Osteoblast (primary cell): ENCODE results near the gene KRTAP10-1. TPM values are rescaled to one million over a fixed set of nuclear protein-coding genes. Genes with fewer than 3 reads are reported as not detected.

Experiments used
- DNase-seq: peaks from one replicate; pipeline ENCODE4 v3.0.0; 2011; ENCODE audit warnings: low spot score, mixed read lengths; ENCODE audit not compliant: insufficient read length; ENCODE audit errors: missing footprints
- H2AFZ ChIP-seq: 2 replicates; pipeline ENCODE4 v1.6.0; 2011; ENCODE audit warnings: mild to moderate bottlenecking, low read length
- H3K27ac ChIP-seq: 2 replicates; pipeline ENCODE4 v1.5.1; 2011; ENCODE audit warnings: mild to moderate bottlenecking, low read depth, low read length, moderate library complexity
- H3K27me3 ChIP-seq: 2 replicates; pipeline ENCODE4 v1.6.0; 2012; ENCODE audit warnings: mild to moderate bottlenecking, control low read depth, inconsistent platforms, low read length, moderate library complexity; ENCODE audit not compliant: insufficient read depth
- H3K36me3 ChIP-seq: 2 replicates; pipeline ENCODE4 v1.5.1; 2011; ENCODE audit warnings: mild to moderate bottlenecking, low read length, control low read depth, moderate library complexity; ENCODE audit not compliant: insufficient read depth
- H3K4me1 ChIP-seq: 2 replicates; pipeline ENCODE4 v1.5.1; 2011; ENCODE audit warnings: mild to moderate bottlenecking, low read length, control low read depth, moderate library complexity; ENCODE audit not compliant: insufficient read depth
- H3K4me2 ChIP-seq: 2 replicates; pipeline ENCODE4 v1.6.0; 2011; ENCODE audit warnings: mild to moderate bottlenecking, low read length; ENCODE audit not compliant: insufficient read depth
- H3K4me3 ChIP-seq: fragments of 200-600 bp; sonication (generic); 3 replicates; pipeline ENCODE4 v1.5.1; 2012; ENCODE audit warnings: mild to moderate bottlenecking, low read length, inconsistent platforms; ENCODE audit not compliant: insufficient read depth
- H3K79me2 ChIP-seq: 2 replicates; pipeline ENCODE4 v1.6.0; 2012; ENCODE audit warnings: mild to moderate bottlenecking, low read length, control low read depth, inconsistent platforms; ENCODE audit not compliant: insufficient read depth
- H3K9me3 ChIP-seq: 2 replicates; pipeline ENCODE4 v1.5.1; 2011; ENCODE audit warnings: low read depth, low read length, control low read depth
- H4K20me1 ChIP-seq: 2 replicates; pipeline ENCODE4 v1.6.0; 2012; ENCODE audit warnings: mild to moderate bottlenecking, low read length, control low read depth; ENCODE audit not compliant: insufficient read depth
- total RNA-seq: library from RNA; depleted of rRNA; stranded (reverse); fragments of >200 nt; gene quantifications from 2 replicates; pipeline ENCODE4 v1.2.3, GENCODE V29; 2012
- TF ChIP-seq, protein P1 (sequence below): IDR thresholded peaks from 2 replicates; pipeline ENCODE4 v1.5.1; 2011; ENCODE audit warnings: mild to moderate bottlenecking, low read depth, low read length, moderate library complexity; ENCODE audit errors: extremely low read depth

KRTAP10-1 gene
- total RNA-seq, 1 donor: not detected

DNA sequence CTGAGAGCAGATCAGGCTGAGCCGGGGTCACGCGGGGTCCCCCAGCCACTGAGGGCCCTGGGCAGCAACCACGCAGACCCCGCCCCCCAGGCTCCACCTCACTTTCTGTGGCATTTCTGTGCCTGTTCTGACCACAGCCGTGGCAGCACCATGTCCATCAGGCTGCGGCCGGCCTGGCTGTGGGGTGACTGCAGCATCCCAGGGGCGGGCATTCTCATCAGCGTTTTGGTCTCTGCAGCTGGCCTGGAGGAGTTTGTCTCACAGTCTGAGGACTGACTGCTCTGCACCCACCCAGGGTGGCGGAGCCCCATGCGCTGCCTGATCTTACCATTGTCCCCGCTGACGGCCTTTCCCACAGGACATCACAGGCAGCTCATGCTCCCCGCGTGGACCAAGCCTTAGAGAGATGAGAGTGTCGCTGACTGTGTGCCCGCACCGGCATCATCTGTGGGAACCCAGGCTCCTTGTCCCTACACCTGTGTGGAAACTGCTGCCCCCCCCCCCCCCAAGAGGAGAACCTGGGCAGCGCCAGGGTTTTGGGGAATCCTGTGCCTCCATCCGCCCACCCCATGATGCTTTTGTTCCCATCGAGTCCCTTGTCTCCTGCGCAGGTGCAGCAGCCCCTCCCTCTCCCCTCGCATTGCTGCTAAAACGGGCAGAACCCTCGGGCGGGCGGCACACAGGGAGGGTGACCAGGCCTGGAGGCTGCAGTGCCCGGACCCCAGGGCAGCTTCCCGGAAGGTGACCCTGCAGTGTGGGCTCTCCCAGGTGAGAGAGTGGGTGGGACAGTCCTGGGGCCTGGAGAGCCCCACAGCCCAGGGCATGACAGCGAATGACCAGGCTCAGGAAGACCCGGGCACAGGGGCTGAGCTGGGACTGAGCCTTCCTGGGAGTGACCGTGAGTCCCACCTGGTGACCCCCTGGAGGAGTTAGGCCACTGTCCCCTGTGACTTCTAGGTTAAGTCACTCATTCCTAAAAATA lies 1.8 kb downstream of the KRTAP10-1 start:
- Histone ChIP-seq H3K27ac (no peak overlapping the region), H3K4me1 (no peaks in the 10 kb centered on the region), H2AFZ (no peak overlapping the region), H3K36me3 (no peaks in the 10 kb centered on the region), H3K4me3 (no peak overlapping the region), H3K27me3 (no peaks in the 10 kb centered on the region), H3K79me2 (no peaks in the 10 kb centered on the region), H3K9me3 (no peaks in the 10 kb centered on the region), H3K4me2 (no peak overlapping the region), H4K20me1 (no peaks in the 10 kb centered on the region)
- DNase-seq: peak; percentile 56
- TF ChIP-seq, protein P1, sequence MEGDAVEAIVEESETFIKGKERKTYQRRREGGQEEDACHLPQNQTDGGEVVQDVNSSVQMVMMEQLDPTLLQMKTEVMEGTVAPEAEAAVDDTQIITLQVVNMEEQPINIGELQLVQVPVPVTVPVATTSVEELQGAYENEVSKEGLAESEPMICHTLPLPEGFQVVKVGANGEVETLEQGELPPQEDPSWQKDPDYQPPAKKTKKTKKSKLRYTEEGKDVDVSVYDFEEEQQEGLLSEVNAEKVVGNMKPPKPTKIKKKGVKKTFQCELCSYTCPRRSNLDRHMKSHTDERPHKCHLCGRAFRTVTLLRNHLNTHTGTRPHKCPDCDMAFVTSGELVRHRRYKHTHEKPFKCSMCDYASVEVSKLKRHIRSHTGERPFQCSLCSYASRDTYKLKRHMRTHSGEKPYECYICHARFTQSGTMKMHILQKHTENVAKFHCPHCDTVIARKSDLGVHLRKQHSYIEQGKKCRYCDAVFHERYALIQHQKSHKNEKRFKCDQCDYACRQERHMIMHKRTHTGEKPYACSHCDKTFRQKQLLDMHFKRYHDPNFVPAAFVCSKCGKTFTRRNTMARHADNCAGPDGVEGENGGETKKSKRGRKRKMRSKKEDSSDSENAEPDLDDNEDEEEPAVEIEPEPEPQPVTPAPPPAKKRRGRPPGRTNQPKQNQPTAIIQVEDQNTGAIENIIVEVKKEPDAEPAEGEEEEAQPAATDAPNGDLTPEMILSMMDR: no peak

DNA sequence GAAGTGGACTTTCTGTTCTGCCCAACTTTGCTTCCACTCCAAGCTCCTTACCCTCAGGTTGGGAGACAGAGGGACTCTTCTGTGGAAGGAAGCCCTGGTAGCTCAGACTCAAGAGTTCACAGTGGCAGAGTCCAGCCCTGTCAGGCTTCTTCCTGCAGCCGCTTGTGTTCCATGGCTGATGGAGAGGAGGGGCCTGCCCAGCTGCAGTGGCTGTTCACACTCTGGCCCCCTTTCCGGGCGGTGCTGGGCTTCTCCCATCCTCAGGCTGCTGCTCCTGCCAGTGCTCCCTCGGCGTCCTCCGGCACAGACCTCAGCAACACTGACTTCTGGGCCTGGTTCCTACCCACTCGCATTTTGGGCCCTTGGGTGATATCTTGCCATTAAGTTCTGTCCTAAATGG lies 4.0 kb downstream of the KRTAP10-1 start:
- Histone ChIP-seq H3K4me1 (no peaks in the 10 kb centered on the region), H3K36me3 (no peaks in the 10 kb centered on the region), H3K9me3 (no peaks in the 10 kb centered on the region), H2AFZ (no peak overlapping the region), H3K79me2 (no peaks in the 10 kb centered on the region), H4K20me1 (no peaks in the 10 kb centered on the region), H3K4me3 (no peak overlapping the region), H3K27ac (no peak overlapping the region), H3K27me3 (no peaks in the 10 kb centered on the region), H3K4me2 (no peak overlapping the region)
- DNase-seq: peak; percentile 50
- TF ChIP-seq, protein P1: no peak

DNA sequence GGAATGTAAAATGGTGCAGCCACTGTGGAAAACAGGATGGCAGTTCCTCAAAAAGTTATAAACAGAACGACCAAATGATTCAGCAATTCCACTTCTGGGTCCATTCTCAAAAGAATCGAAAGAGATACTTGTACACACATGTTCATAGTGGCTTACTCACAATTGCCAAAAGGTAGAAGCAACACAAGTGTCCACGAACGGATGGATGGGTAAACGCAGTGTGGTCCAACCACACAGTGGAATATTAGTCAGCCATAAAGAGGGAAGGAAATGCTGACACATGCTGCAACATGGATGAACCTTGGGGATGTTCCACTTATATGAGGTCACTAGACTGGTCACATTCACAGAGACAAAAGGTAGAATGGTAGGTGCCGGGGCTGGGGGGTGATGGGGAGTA lies 5.3 kb downstream of the KRTAP10-1 start:
- no peaks in the 10 kb centered on the region for H4K20me1 ChIP-seq
- H3K4me3 ChIP-seq: no peak overlapping the region
- no peaks in the 10 kb centered on the region for H3K9me3 ChIP-seq
- no peak overlapping the region for H2AFZ ChIP-seq
- no peaks in the 10 kb centered on the region for H3K36me3 ChIP-seq
- H3K27me3 ChIP-seq: no peaks in the 10 kb centered on the region
- H3K4me2 ChIP-seq: no peak overlapping the region
- no peak for DNase-seq
- no peaks in the 10 kb centered on the region for H3K4me1 ChIP-seq
- H3K79me2 ChIP-seq: no peaks in the 10 kb centered on the region
- TF ChIP-seq, protein P1: no peak
- no peak overlapping the region for H3K27ac ChIP-seq

DNA sequence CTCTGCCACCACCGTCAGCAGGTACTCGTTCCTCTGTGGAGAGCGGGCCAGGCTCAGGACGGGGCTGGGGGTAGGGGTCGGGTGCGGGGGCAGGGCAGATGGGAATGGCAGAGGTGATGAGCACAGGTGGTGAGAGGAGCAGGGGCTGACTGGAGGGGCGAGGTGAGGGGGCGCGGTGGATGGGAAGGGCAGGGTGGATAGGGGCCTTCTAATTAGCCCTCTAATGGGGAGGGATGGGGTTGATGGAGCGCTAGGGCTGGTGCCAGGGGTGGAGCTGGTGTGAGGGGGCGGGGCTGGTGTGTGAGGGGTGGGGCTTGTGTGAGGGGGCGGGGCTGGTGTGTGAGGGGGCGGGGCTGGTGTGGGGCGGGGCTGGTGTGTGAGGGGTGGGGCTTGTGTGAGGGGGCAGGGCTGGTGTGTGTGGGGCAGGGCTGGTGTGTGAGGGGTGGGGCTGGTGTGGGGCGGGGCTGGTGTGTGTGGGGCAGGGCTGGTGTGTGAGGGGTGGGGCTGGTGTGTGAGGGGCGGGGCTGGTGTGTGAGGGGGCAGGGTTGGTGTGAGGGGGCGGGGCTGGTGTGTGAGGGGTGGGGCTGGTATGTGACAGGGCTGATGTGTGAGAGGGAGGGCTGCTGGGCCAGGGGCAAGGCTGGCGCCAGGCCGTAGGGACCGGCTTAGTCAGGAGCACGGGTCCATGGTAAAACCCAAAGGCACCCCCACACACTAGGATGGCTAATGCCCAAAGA lies 5.9 kb downstream of the KRTAP10-1 start:
- H4K20me1 ChIP-seq: no peaks in the 10 kb centered on the region

More for the DNA sequence above, 5.9 kb downstream of the KRTAP10-1 start:
- no peaks in the 10 kb centered on the region for H3K27me3 ChIP-seq
- H3K9me3 ChIP-seq: no peaks in the 10 kb centered on the region
- H3K4me3 ChIP-seq: no peak overlapping the region
- no peak overlapping the region for H3K4me2 ChIP-seq
- H3K4me1 ChIP-seq: no peaks in the 10 kb centered on the region
- H3K27ac ChIP-seq: no peak overlapping the region
- DNase-seq: peak; percentile 36
- H3K36me3 ChIP-seq: no peaks in the 10 kb centered on the region
- no peak overlapping the region for H2AFZ ChIP-seq
- H3K79me2 ChIP-seq: no peaks in the 10 kb centered on the region
- TF ChIP-seq, protein P1: no peak
